Islet precursor cell (in vitro differentiated cells): ENCODE results near the gene RBM27.
"Not testable (repeated sequence)": the region's sequence is repeated elsewhere in the genome, so short reads cannot be mapped to it uniquely, and the experiment has no call there.

Source experiments
- DNase-seq: peaks from one replicate; pipeline ENCODE4 v3.0.0-alpha.2; 2018

The RBM27 gene

DNA sequence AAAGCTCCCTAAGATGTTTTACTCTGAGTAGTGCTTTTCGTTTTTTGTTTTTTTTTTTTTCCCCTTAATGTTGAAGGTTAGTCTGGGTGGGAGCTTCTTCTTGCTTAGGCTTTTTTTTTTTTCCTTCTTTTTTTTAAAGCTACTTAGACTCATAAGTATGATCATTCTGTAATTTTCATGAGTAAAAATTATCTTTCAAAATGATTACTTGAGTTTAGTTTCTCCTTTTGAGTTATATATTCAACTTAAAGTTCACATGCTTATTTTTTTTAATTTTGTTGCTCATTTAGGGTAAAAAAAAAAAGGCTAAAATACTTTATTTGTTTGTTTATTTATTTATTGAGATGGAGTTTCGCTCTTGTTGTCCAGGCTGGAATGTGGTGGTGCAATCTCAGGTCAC lies 2.9 kb downstream of the RBM27 start:
- no peak for DNase-seq

DNA sequence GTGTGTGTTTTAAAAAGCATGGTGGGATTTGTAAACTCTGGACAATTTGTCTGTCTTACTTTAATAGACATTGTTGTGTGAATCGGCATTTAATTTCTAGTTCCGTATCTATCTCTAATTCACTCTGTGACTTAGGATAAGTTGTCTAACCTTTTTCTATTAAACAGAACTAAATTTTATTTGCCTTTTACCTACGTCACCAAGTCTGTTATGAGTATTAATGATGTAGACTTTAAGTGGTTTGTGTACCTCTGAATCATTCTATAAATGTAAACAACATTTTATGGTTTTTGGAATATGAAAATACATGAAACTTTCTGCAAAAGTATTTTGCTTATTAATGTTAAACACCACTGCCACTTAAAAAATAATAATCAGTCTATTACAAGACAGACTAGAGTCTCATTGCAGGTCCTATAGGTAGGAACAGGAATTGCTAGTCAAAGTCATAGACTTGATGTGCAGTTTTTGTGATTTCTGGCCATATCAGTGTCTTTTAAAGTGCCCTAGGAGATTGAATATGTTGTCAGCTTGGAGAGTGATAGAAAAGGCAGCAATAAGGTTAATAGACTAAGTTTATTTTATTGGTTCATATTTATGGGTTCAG lies 5.6 kb downstream of the RBM27 start:
- no peak for DNase-seq

- DNase-seq, result no peak
Measured at GRCh38 chr5:146209714-146210113, 6.3 kb downstream of the RBM27 start.

DNA sequence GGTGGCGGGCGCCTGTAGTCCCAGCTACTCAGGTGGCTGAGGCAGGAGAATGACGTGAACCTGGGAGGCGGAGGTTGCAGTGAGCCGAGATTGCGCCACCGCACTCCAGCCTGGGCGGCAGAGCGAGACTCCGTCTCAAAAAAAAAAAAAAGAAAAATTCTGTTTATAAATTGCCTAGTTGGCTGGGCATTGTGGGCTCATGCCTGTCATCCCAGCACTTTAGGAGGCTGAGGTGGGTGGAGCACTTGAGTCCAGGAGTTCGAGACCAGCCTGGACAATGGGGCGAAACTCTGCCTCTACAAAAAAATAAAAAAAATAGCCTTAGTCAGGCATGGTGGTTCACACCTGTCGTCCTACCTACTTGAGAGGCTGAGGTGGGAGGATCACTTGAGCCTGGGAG lies 7.4 kb downstream of the RBM27 start:
- not testable (repeated sequence) for DNase-seq

DNA sequence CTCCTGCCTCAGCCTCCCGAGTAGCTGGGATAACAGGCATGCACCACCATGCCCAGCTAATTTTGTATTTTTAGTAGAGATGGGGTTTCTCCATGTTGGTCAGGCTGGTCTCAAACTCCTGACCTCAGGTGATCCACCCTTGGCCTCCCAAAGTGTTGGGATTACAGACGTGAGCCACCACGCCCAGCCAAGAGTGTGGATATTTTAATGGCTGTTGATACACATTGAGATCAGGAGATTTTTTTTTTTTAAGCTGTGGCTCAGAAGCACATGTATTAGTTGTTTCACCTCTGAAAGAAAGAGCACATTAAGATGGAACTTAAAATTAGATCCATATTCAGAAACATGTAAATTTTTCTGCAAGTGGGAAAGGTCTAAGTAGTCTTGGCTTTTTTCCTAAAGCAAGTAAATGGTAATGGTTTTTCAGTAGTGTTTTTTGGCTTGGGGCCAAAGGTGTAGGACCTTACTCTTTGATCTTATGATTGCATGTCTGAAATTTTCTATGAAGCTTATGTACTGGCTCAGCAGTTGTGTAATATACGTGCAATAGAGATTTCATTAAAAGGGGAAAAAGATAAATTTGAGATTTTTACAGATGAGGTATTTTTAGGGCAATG lies 9.9 kb downstream of the RBM27 start:
- no peak for DNase-seq

GRCh38 chr5:146214881-146215280 lies 11.5 kb downstream of the RBM27 start:
- not testable (repeated sequence) for DNase-seq

DNA sequence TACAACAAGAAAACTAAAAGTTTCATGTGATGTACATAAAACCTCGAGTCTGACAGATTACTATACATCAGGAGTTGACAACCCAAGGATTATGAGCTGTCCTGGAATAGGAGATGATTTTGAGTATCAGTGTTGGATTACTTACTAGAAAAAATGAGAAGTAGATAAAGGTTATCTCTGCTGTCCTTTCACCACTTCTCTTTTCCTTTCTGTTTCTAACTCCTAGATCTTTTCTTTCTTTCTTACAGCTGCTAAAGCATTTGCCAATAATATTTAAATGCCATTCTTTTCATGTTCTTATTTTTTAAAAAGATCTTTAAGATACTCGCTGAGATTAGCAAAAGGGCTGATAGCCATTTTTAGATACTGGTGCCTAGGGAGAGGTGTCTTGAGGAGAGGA lies 14.8 kb downstream of the RBM27 start:
- no peak for DNase-seq

GRCh38 chr5:146219243-146219642 lies 15.8 kb downstream of the RBM27 start:
- DNase-seq, result no peak

- no peak for DNase-seq
Measured at GRCh38 chr5:146221234-146221633, 17.8 kb downstream of the RBM27 start.

- no peak for DNase-seq
Measured at GRCh38 chr5:146222005-146222404, 18.6 kb downstream of the RBM27 start.

GRCh38 chr5:146223179-146223578 lies 19.8 kb downstream of the RBM27 start:
- no peak for DNase-seq

DNA sequence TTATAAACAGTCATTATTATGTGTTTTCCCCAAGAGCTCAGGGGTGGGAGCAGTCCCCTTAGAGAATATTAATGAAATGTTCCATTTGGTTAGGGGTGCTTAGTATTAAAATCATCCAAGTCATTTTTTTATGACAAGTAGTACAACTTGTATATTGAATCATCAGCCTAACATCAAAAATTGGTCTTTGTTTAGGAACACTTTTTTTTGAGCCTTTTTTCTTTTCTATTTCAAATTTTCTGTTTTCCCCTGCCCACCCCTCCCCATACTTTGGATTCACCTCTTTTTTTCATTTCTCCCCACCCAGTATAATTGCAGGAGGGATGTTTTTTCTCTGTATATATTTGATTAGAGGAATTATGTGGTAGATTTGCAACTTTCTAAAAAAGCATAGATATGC lies 25.8 kb downstream of the RBM27 start:
- DNase-seq, result no peak

DNA sequence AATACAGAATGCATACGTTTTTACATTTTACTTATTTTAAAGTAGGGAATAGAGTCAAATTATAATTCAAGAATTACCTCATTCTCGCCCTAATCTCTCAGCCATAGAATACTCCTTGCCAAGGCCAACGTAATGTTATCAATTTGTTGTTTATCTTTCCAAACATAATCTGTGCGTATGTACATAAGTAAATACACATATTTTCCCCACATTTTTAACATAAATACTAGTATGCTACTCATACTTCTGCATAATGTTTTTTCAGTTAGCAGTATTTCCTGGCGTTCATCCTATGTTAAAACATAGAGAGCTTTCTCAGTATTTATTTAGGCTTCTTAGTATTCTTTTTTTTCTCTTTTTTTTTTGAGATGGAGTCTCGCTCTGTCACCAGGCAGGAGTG lies 28.8 kb downstream of the RBM27 start:
- DNase-seq, result no peak

DNA sequence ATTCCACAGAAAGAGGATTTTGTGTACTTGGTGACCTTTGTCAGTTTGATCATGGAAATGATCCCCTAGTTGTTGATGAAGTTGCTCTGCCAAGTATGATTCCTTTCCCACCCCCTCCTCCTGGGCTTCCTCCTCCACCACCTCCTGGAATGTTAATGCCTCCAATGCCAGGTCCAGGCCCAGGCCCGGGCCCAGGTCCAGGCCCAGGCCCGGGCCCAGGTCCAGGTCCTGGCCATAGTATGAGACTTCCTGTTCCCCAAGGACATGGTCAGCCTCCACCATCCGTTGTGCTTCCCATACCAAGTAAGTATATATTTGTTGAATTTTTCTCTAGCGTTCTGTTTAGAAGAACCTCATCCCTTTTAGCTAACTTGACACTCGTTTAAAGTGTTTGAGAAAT lies 30.0 kb downstream of the RBM27 start:
- no peak for DNase-seq

DNA sequence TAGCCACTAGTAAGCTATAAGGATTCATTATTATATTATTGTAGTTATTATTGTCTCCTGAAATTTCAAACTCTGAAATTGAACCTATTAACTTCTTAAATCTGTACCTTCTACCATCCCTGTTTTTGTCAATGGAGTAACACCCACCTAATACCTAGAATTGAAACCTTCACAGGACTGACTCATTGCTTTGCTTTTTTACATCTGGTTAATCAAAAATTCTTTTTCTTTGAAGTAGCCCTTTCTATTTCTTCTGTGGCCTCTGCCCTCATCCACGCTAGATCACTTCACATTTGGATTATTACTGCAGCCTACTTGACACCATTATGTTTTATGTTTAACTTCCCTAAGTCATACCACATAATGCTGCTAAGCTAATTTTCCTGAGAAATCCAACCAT lies 35.6 kb downstream of the RBM27 start:
- no peak for DNase-seq

- no peak for DNase-seq
Measured at GRCh38 chr5:146240951-146241350, 37.5 kb downstream of the RBM27 start.

DNA sequence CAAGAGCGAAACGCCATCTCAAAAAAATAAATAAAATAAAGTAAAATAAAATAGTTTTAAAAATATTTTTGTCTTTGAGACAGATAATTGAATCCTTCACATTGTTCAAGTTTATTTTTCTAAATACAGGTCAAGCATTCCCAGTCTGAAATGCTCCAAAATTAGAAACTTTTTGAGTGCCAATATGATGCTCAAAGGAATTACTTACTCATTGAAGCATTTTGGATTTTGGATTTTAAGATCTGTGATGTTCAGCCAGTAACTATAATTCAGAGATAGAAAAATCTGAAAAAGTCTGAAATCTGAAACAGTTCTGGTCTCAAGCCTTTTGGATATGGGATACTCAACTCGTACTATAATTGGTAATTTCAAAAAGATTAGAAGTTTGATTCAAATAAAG lies 39.8 kb downstream of the RBM27 start:
- DNase-seq, result no peak

DNA sequence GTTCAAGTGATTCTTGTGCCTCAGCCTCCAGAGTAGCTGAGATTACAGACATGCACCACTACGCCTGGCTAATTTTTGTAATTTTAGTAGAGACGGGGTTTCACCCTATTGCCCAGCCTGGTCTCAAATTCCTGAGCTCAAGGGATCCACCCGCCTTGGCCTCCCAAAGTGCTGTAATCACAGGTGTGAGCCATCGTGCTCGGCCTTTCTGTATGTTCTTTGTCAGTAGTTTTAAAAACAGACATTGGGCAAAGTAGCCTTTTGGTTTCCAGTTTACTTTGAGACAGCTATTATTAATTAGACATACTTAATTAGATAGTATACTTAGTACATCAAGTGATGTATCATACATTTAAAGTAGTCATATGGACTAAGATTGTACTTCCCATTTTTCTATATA lies 45.2 kb downstream of the RBM27 start:
- DNase-seq, result no peak

DNA sequence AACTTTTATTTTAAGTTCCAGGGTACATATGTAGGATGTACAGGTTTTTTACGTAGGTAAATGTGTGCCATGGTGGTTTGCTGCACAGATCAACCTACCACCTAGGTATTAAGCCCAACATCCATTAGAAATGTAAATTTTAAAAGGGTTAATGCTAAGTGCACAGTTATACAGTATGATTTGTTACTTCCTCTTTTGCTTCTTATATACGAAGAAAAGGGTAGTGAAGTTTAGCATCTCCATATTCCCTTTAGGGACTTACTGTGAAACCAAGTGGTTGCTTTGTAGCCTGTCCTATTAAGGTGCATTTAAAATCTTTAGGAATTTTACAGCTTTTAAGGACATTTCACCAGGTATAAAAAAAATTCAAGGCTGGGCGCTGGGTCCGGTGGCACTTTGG lies 46.4 kb downstream of the RBM27 start:
- no peak for DNase-seq
